Naive thymus-derived CD8-positive, alpha-beta T cell (primary cell): ENCODE measurements around the gene ENTPD2. TPM values are rescaled to one million over a fixed set of nuclear protein-coding genes. Genes with fewer than 3 reads are reported as not detected.

Source experiments
- ATAC-seq, 2 donors: fragments of 150-1000 bp; cut with Tn5 transposase in 1 of 2; sonication (Bioruptor Pico), chemical (Tn5 transposase) in 1 of 2; 1 replicate in 1 of 2; 2 replicates in 1 of 2; pipeline ENCODE4 v1.10.0; 2021; ENCODE audit warnings: mild to moderate bottlenecking in 2 of 2, moderate library complexity in 2 of 2
- POLR2A ChIA-PET: fragments of 350-600 bp; sonication (Branson Sonifier 250); formaldehyde crosslinking; loops from one replicate; lab custom pipeline; 2021; ENCODE audit warnings: antibody characterized with exemption; lab: Charles Lee
- DNase-seq, 10 donors: peaks; one replicate each; pipeline versions ENCODE4 v3.0.0 to v3.0.0-alpha.2; 2020 to 2022
- H3K27ac Mint-ChIP-seq, 10 donors: one replicate each; pipeline ENCODE4 v1.8.0; 2020 to 2022; ENCODE audit warnings: mild to moderate bottlenecking in 10 of 10, mixed read lengths in 10 of 10, moderate library complexity in 4 of 10, inconsistent platforms in 1 of 10
- H3K27me3 Mint-ChIP-seq, 5 donors: one replicate each; pipeline ENCODE4 v1.8.0; 2021 to 2022; ENCODE audit warnings: mixed read lengths in 5 of 5
- H3K36me3 Mint-ChIP-seq, 3 donors: one replicate each; pipeline ENCODE4 v1.8.0; 2020 to 2022; ENCODE audit warnings: mixed read lengths in 3 of 3, mild to moderate bottlenecking in 2 of 3, inconsistent platforms in 1 of 3
- H3K4me1 Mint-ChIP-seq, 4 donors: one replicate each; pipeline ENCODE4 v1.8.0; 2021 to 2022; ENCODE audit warnings: mixed read lengths in 4 of 4
- H3K4me3 Mint-ChIP-seq, 10 donors: one replicate each; pipeline ENCODE4 v1.8.0; 2020 to 2022; ENCODE audit warnings: mild to moderate bottlenecking in 10 of 10, mixed read lengths in 10 of 10, moderate library complexity in 6 of 10, inconsistent platforms in 1 of 10
- H3K9me3 Mint-ChIP-seq, 9 donors: one replicate each; pipeline ENCODE4 v1.8.0; 2020 to 2022; ENCODE audit warnings: mixed read lengths in 9 of 9, mild to moderate bottlenecking in 3 of 9, inconsistent platforms in 1 of 9, moderate library complexity in 1 of 9
- polyA plus RNA-seq, 3 donors: library from polyadenylated mRNA; unstranded; fragments of 300-500 nt; fragmentation: Illumina TruSeq; gene quantifications; one replicate each; pipeline ENCODE4 v1.2.3, GENCODE V29; 2021
- total RNA-seq, 8 experiments: library from RNA in 2 of 8; stranded (reverse) in 2 of 8; gene quantifications; one replicate each; pipeline ENCODE4 v1.2.3 and lab custom pipeline; 2021 to 2026

ENTPD2 gene
- total and polyA plus RNA-seq, 5 experiments from 2014 or later = not detected

- no peak overlapping the region for H3K4me3 Mint-ChIP-seq
- POLR2A ChIA-PET = interaction anchor here (0.6 to 2.6 kb wide), 3 partner anchors 10 to 198 kb away, joined by 3 to 8 read pairs (median 5); partner anchors contain the start of gene PAXX
These were observed 51.2 kb downstream of the ENTPD2 start for GRCh38 chr9:137002646-137003041.

DNA sequence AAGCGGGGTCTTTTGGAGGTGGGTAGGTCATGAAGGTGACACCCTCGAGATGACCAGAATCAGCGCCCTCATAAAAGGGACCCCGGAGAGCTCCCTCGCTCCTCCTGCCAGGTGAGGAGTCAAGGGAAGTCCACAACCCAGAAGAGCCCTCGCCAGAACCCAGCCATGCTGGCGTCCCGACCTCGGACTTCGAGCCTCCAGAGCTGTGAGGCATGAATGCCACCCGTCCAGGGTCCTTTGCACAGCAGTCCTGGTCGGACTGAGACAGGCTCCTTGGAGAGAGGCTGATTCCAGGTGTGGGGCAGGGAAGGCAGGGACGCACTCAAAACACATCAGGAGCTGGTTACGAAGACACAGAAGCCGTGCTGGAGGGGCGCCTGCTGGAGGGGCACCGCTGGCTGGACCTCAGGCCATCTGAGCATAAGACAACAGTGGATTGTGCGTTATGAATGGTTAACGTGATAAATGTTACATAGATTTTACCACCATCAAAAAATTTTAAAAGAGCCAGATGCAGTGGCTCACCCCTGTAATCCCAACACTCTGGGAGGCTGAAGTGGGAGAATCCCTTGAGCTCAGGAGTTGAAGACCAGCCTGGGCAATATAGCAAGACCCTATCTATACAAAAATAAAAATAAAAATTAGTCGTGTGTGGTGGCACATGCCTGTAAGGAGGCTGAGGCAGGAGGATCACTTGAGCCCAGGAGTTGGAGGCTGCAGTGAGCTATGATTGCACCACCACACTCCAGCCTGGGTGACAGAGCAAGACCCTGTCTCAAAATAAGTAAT is 51.8 kb downstream of the ENTPD2 start:
- Mint-ChIP-seq H3K36me3 (no peaks in the 10 kb centered on the region), H3K27ac (no peak overlapping the region), H3K27me3 (no peaks in the 10 kb centered on the region), H3K4me1 (peaks cover 23 to 37% (median 31%) of the 10 kb centered on the region in 4 donors), H3K9me3 (no peaks in the 10 kb centered on the region), H3K4me3 (no peak overlapping the region)
- DNase-seq = no peak
- ATAC-seq = no peak
- POLR2A ChIA-PET = interaction anchor here (0.6 to 2.6 kb wide), 3 partner anchors 9 to 197 kb away, joined by 3 to 8 read pairs (median 5); partner anchors contain the start of gene PAXX

More at GRCh38 chr9:137002646-137003041, 51.2 kb downstream of the ENTPD2 start:
- H3K27ac Mint-ChIP-seq = no peak overlapping the region
- H3K4me1 Mint-ChIP-seq = peaks cover 21 to 33% (median 28%) of the 10 kb centered on the region in 4 donors
- no peaks in the 10 kb centered on the region for H3K9me3 Mint-ChIP-seq
- no peak for ATAC-seq
- DNase-seq = no peak
- H3K27me3 Mint-ChIP-seq = no peaks in the 10 kb centered on the region
- H3K36me3 Mint-ChIP-seq = no peaks in the 10 kb centered on the region

DNA sequence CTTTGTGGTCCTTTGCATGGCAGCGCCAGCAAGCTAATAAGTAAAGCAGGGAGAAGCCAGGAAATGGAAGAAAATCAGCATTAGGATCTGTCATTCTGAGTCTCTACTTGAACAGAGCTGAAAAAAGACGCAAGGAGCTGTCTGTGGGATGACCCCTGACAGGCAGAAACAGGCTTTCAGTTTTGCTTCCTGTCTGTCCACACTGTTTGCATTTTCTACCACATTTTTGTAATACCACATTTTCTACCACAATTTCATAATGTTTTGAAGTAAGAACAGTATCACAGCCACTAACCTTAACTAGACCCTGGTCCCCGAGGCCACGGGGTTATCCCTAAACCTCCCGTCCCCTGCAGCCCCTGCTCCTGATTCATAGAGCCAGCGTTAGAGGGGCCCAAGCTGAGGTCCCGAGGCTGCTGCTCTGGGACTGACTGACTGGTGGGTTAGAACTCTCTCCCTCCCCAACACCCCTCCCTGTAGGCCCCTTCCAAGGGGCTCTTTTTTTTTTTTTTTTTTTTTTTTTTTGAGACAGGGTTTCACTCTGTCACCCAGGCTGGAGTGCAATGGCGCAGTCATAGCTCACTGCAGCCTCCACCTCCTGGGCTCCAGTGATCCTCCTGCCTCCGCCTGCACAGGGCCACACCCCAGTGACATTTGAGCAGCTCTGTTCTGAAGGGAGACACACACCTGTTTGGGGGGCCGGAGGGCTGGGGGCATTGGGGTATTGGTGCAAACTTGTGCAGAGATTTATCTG is 53.5 kb downstream of the ENTPD2 start:
- Mint-ChIP-seq H3K36me3 (no peaks in the 10 kb centered on the region), H3K4me3 (peak overlapping the region in 9 of 10 donors; percentile 0 to 78 (median 58)), H3K27me3 (no peaks in the 10 kb centered on the region), H3K27ac (peak overlapping the region; percentile 38 to 90 (median 76)), H3K9me3 (no peaks in the 10 kb centered on the region), H3K4me1 (peaks cover 23 to 43% (median 41%) of the 10 kb centered on the region in 4 donors)
- POLR2A ChIA-PET = interaction anchor here (0.6 to 2.6 kb wide), 10 partner anchors 7 to 240 kb away, joined by 3 to 8 read pairs (median 4); partner anchors contain the start of genes PAXX and TUBB4B
- peak in 2 of 10 donors; percentile 26 to 53 for DNase-seq
- ATAC-seq = peak; percentile 9 to 40

Other genes starting within 250 kb of the ENTPD2 start
Only the 30 nearest of the 37 such genes appear.
- gene EDF1, start 187.8 kb downstream of the ENTPD2 start, total RNA-seq = 100 to 1,000 TPM; 291 to 301 TPM
- 100 to 1,000 TPM; 319 to 403 (median 380) TPM for gene EDF1, start 187.8 kb downstream of the ENTPD2 start, polyA plus RNA-seq
- 10 to 100 TPM; 28.0 to 34.4 TPM for gene TRAF2, start 167.5 kb downstream of the ENTPD2 start, total RNA-seq
- gene TRAF2, start 167.5 kb downstream of the ENTPD2 start, polyA plus RNA-seq = 10 to 100 TPM in 2 of 3 donors, 1 to 10 TPM in 1; 7.9 to 24.4 (median 12.2) TPM
- gene FBXW5, start 109.3 kb downstream of the ENTPD2 start, total RNA-seq = 10 to 100 TPM; 93.1 TPM
- 10 to 100 TPM; 62.9 to 92.1 (median 83.7) TPM for gene FBXW5, start 109.3 kb downstream of the ENTPD2 start, polyA plus RNA-seq
- under 1 TPM in 1 of 2 experiments, not detected in 1; 0.99 TPM for gene C8G, start 108.8 kb downstream of the ENTPD2 start, total RNA-seq
- 1 to 10 TPM in 1 of 3 donors, not detected in 2; 1.6 TPM for gene C8G, start 108.8 kb downstream of the ENTPD2 start, polyA plus RNA-seq
- gene LCN12, start 101.8 kb downstream of the ENTPD2 start, total RNA-seq = 1 to 10 TPM; 2.6 to 2.7 TPM
- gene LCN12, start 101.8 kb downstream of the ENTPD2 start, polyA plus RNA-seq = not detected
- gene PTGDS, start 76.6 kb downstream of the ENTPD2 start, total RNA-seq = under 1 TPM in 1 of 2 experiments, not detected in 1; 0.58 TPM
- 1 to 10 TPM in 1 of 3 donors, under 1 TPM in 1, not detected in 1; 0.31 to 3.2 TPM for gene PTGDS, start 76.6 kb downstream of the ENTPD2 start, polyA plus RNA-seq
- gene LCNL1, start 71.1 kb downstream of the ENTPD2 start, total RNA-seq = under 1 TPM; 0.44 to 0.74 TPM
- gene LCNL1, start 71.1 kb downstream of the ENTPD2 start, polyA plus RNA-seq = not detected
- 100 to 1,000 TPM; 129 to 137 TPM for gene PAXX, start 61.6 kb downstream of the ENTPD2 start, total RNA-seq
- 100 to 1,000 TPM; 104 to 119 (median 112) TPM for gene PAXX, start 61.6 kb downstream of the ENTPD2 start, polyA plus RNA-seq
- gene CLIC3, start 57.5 kb downstream of the ENTPD2 start, total RNA-seq = 10 to 100 TPM; 11.1 to 13.5 TPM
- gene CLIC3, start 57.5 kb downstream of the ENTPD2 start, polyA plus RNA-seq = 10 to 100 TPM in 2 of 3 donors, 1 to 10 TPM in 1; 7.0 to 30.2 (median 16.9) TPM
- gene ABCA2, start 25.8 kb downstream of the ENTPD2 start, total RNA-seq = 10 to 100 TPM; 37.0 to 41.5 TPM
- 1 to 10 TPM; 3.9 to 9.4 (median 4.7) TPM for gene ABCA2, start 25.8 kb downstream of the ENTPD2 start, polyA plus RNA-seq
- gene FUT7, start 22.0 kb downstream of the ENTPD2 start, total RNA-seq = under 1 TPM in 1 of 2 experiments, not detected in 1; 0.13 TPM
- 1 to 10 TPM; 1.2 to 1.6 (median 1.6) TPM for gene FUT7, start 22.0 kb downstream of the ENTPD2 start, polyA plus RNA-seq
- gene NPDC1, start 7.9 kb downstream of the ENTPD2 start, total RNA-seq = 1 to 10 TPM; 2.8 to 4.3 TPM
- 1 to 10 TPM; 2.1 to 9.3 (median 4.2) TPM for gene NPDC1, start 7.9 kb downstream of the ENTPD2 start, polyA plus RNA-seq
- under 1 TPM; 0.27 to 0.44 TPM for gene SAPCD2, start 16.5 kb upstream of the ENTPD2 start, total RNA-seq
- under 1 TPM in 2 of 3 donors, not detected in 1; 0.23 to 0.27 TPM for gene SAPCD2, start 16.5 kb upstream of the ENTPD2 start, polyA plus RNA-seq
- 10 to 100 TPM; 25.2 to 28.7 TPM for gene UAP1L1, start 23.5 kb upstream of the ENTPD2 start, total RNA-seq
- 1 to 10 TPM; 2.3 to 7.8 (median 2.8) TPM for gene UAP1L1, start 23.5 kb upstream of the ENTPD2 start, polyA plus RNA-seq
- 10 to 100 TPM; 66.9 to 73.2 TPM for gene MAN1B1, start 32.9 kb upstream of the ENTPD2 start, total RNA-seq
- gene MAN1B1, start 32.9 kb upstream of the ENTPD2 start, polyA plus RNA-seq = 10 to 100 TPM; 30.6 to 46.6 (median 38.3) TPM
- 100 to 1,000 TPM; 278 to 298 TPM for gene DPP7, start 60.7 kb upstream of the ENTPD2 start, total RNA-seq
- gene DPP7, start 60.7 kb upstream of the ENTPD2 start, polyA plus RNA-seq = 100 to 1,000 TPM in 2 of 3 donors, 10 to 100 TPM in 1; 98.7 to 126 (median 121) TPM
- not detected for gene GRIN1, start 85.1 kb upstream of the ENTPD2 start, total RNA-seq
- not detected for gene GRIN1, start 85.1 kb upstream of the ENTPD2 start, polyA plus RNA-seq
- gene LRRC26, start 116.0 kb upstream of the ENTPD2 start, total RNA-seq = not detected
- gene LRRC26, start 116.0 kb upstream of the ENTPD2 start, polyA plus RNA-seq = not detected
- gene TMEM210, start 118.0 kb upstream of the ENTPD2 start, total RNA-seq = not detected
- gene TMEM210, start 118.0 kb upstream of the ENTPD2 start, polyA plus RNA-seq = not detected
- 100 to 1,000 TPM; 143 to 146 TPM for gene ANAPC2, start 134.5 kb upstream of the ENTPD2 start, total RNA-seq
- gene ANAPC2, start 134.5 kb upstream of the ENTPD2 start, polyA plus RNA-seq = 1 to 10 TPM; 3.4 to 5.9 (median 4.3) TPM
- 10 to 100 TPM; 39.2 to 43.4 TPM for gene SSNA1, start 134.6 kb upstream of the ENTPD2 start, total RNA-seq
- 100 to 1,000 TPM in 2 of 3 donors, 10 to 100 TPM in 1; 97.8 to 123 (median 119) TPM for gene SSNA1, start 134.6 kb upstream of the ENTPD2 start, polyA plus RNA-seq
- gene TPRN, start 146.7 kb upstream of the ENTPD2 start, total RNA-seq = 10 to 100 TPM; 10.1 TPM
- under 1 TPM; 0.15 to 0.42 (median 0.39) TPM for gene TPRN, start 146.7 kb upstream of the ENTPD2 start, polyA plus RNA-seq
- 10 to 100 TPM; 42.7 to 43.0 TPM for gene TMEM203, start 151.6 kb upstream of the ENTPD2 start, total RNA-seq
- gene TMEM203, start 151.6 kb upstream of the ENTPD2 start, polyA plus RNA-seq = 100 to 1,000 TPM; 128 to 163 (median 155) TPM
- 10 to 100 TPM; 35.0 to 39.8 TPM for gene NDOR1, start 151.6 kb upstream of the ENTPD2 start, total RNA-seq
- 1 to 10 TPM; 2.4 to 9.5 (median 5.7) TPM for gene NDOR1, start 151.6 kb upstream of the ENTPD2 start, polyA plus RNA-seq
- gene RNF208, start 168.2 kb upstream of the ENTPD2 start, total RNA-seq = 1 to 10 TPM in 1 of 2 experiments, under 1 TPM in 1; 0.91 to 1.7 TPM
- not detected for gene RNF208, start 168.2 kb upstream of the ENTPD2 start, polyA plus RNA-seq
- gene CYSRT1, start 171.1 kb upstream of the ENTPD2 start, total RNA-seq = under 1 TPM; 0.30 to 0.47 TPM
- gene CYSRT1, start 171.1 kb upstream of the ENTPD2 start, polyA plus RNA-seq = not detected
- gene RNF224, start 173.4 kb upstream of the ENTPD2 start, total RNA-seq = under 1 TPM in 1 of 2 experiments, not detected in 1; 0.21 TPM
- gene RNF224, start 173.4 kb upstream of the ENTPD2 start, polyA plus RNA-seq = not detected
- not detected for gene SLC34A3, start 176.8 kb upstream of the ENTPD2 start, total RNA-seq
- gene SLC34A3, start 176.8 kb upstream of the ENTPD2 start, polyA plus RNA-seq = not detected
- gene TUBB4B, start 187.2 kb upstream of the ENTPD2 start, total RNA-seq = 10 to 100 TPM; 60.2 TPM
- 10 to 100 TPM; 10.8 to 23.4 (median 22.5) TPM for gene TUBB4B, start 187.2 kb upstream of the ENTPD2 start, polyA plus RNA-seq
- not detected for gene STPG3, start 197.2 kb upstream of the ENTPD2 start, total RNA-seq
- gene STPG3, start 197.2 kb upstream of the ENTPD2 start, polyA plus RNA-seq = not detected